ENCODE measurements around the gene MRPL49. TPM values are rescaled to one million over a fixed set of nuclear protein-coding genes. Genes with fewer than 3 reads are reported as not detected.
A peak's percentile ranks its signal among the peaks of the same experiment; 100 is the strongest.

The MRPL49 gene
- total RNA-seq, 1 donor from 2014 or later, result 45.1 TPM

- H3K4me1 ChIP-seq (ENCODE audit: insufficient read depth, low read length), result peaks cover 25% of the 10 kb centered on the region
- peaks cover 14% of the 10 kb centered on the region for H3K36me3 Mint-ChIP-seq (ENCODE audit: low read depth, unreplicated experiment)
- peak overlapping the region; percentile 1 for H3K27ac Mint-ChIP-seq (ENCODE audit: unreplicated experiment)
- H2AFZ ChIP-seq (ENCODE audit: low read depth, low read length), result no peak overlapping the region
- no peaks in the 10 kb centered on the region for H3K27me3 Mint-ChIP-seq (ENCODE audit: low read depth, unreplicated experiment)
- peaks cover 72% of the 10 kb centered on the region for H3K79me2 ChIP-seq (ENCODE audit: insufficient read depth, low read length)
- no peaks in the 10 kb centered on the region for H3K27me3 ChIP-seq (ENCODE audit: insufficient read depth, low read length)
- H3K9me3 Mint-ChIP-seq (ENCODE audit: unreplicated experiment), result no peaks in the 10 kb centered on the region
- H3K4me2 ChIP-seq (ENCODE audit: low read length), result no peak overlapping the region
- H4K20me1 ChIP-seq (ENCODE audit: insufficient read depth, low read length), result peaks cover 30% of the 10 kb centered on the region
- peak overlapping the region; percentile 98 for H3K9ac ChIP-seq (ENCODE audit: low read length)
- H3K36me3 ChIP-seq (ENCODE audit: insufficient read depth, low read length), result peaks cover 15% of the 10 kb centered on the region
- H3K4me1 Mint-ChIP-seq (ENCODE audit: low read depth, unreplicated experiment), result peaks cover 12% of the 10 kb centered on the region
- no peak overlapping the region for H3K27ac ChIP-seq (ENCODE audit: low read depth, low read length)
- H3K4me3 ChIP-seq (ENCODE audit: insufficient read depth, low read depth, low read length), result no peak overlapping the region
- no peak for DNase-seq (ENCODE audit: low read depth)
- TF ChIP-seq CTCF (IDR thresholded peaks at IDR 0.05; ENCODE audit: insufficient read depth, low read depth, low read length) (no peak), EZH2 (IDR thresholded peaks at IDR 0.05; ENCODE audit: insufficient read depth, low read length) (no peak)
- no peak for FAIRE-seq
- no peaks in the 10 kb centered on the region for H3K9me3 ChIP-seq (ENCODE audit: insufficient read depth, low read depth, low read length)
- peak overlapping the region; percentile 62 for H3K4me3 Mint-ChIP-seq (ENCODE audit: unreplicated experiment)
Observed at GRCh38 chr11:65119670-65119995, 2.5 kb upstream of the MRPL49 start.

- peak overlapping the region; percentile 95 for H3K4me3 ChIP-seq (ENCODE audit: insufficient read depth, low read depth, low read length)
- no peaks in the 10 kb centered on the region for H3K27me3 Mint-ChIP-seq (ENCODE audit: low read depth, unreplicated experiment)
Observed at GRCh38 chr11:65120831-65121230, 1.3 kb upstream of the MRPL49 start.

More at GRCh38 chr11:65120831-65121230, 1.3 kb upstream of the MRPL49 start:
- Histone ChIP-seq H4K20me1 (ENCODE audit: insufficient read depth, low read length) (peaks cover 36% of the 10 kb centered on the region), H3K9ac (ENCODE audit: low read length) (peak overlapping the region; percentile 98), H3K27me3 (ENCODE audit: insufficient read depth, low read length) (no peaks in the 10 kb centered on the region), H3K9me3 (ENCODE audit: insufficient read depth, low read depth, low read length) (no peaks in the 10 kb centered on the region), H3K36me3 (ENCODE audit: insufficient read depth, low read length) (peaks cover 15% of the 10 kb centered on the region), H3K27ac (ENCODE audit: low read depth, low read length) (peak overlapping the region; percentile 82), H3K79me2 (ENCODE audit: insufficient read depth, low read length) (peaks cover 71% of the 10 kb centered on the region), H3K4me1 (ENCODE audit: insufficient read depth, low read length) (peaks cover 25% of the 10 kb centered on the region), H2AFZ (ENCODE audit: low read depth, low read length) (no peak overlapping the region), H3K4me2 (ENCODE audit: low read length) (peak overlapping the region; percentile 97)
- FAIRE-seq (no peak), DNase-seq (ENCODE audit: low read depth) (no peak)
- Mint-ChIP-seq H3K36me3 (ENCODE audit: low read depth, unreplicated experiment) (peaks cover 12% of the 10 kb centered on the region), H3K4me1 (ENCODE audit: low read depth, unreplicated experiment) (peaks cover 12% of the 10 kb centered on the region), H3K9me3 (ENCODE audit: unreplicated experiment) (no peaks in the 10 kb centered on the region), H3K27ac (ENCODE audit: unreplicated experiment) (peak overlapping the region; percentile 99), H3K4me3 (ENCODE audit: unreplicated experiment) (peak overlapping the region; percentile 100)
- TF ChIP-seq EZH2 (IDR thresholded peaks at IDR 0.05; ENCODE audit: insufficient read depth, low read length), result no peak
- TF ChIP-seq CTCF (IDR thresholded peaks at IDR 0.05; ENCODE audit: insufficient read depth, low read depth, low read length), result no peak

All from astrocyte (in vitro differentiated cells and primary cell).